ENCODE measurements around the gene PEG3.

PEG3 gene

DNA sequence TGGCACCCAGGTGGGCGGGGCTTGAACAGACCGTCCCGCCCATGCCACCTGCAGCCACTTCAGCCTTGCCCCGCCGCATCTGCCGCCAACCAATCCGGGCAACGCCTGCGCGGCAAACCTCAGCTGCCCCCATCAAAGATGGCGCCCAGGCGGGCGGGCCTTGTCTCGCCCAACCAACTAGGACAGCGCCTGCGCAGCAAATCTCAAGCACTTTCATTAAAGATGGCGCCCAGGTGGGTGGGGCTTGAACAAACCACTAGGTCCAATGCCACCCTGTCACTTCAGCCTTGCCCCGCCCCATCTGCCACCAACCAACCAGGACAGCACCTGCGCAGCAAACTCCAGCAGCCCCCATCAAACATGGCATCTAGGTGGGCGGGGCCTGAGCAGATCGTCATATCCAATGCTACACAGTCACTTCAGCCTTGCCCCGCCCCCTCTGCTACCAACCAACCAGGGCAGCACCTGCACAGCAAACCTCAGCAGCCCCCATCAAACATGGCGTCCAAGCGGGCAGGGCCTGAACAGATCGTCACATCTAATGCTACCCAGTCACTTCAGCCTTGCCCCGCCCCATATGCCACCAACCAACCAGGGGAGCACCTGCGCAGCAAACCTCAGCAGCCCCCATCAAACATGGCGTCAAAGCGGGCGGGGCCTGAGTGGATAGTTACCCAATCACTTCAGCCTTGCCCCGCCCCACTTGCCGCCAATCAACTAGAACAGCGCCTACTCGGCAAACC lies 1.4 kb downstream of the PEG3 start:
- peak; percentile 100 for DNase-seq

DNA sequence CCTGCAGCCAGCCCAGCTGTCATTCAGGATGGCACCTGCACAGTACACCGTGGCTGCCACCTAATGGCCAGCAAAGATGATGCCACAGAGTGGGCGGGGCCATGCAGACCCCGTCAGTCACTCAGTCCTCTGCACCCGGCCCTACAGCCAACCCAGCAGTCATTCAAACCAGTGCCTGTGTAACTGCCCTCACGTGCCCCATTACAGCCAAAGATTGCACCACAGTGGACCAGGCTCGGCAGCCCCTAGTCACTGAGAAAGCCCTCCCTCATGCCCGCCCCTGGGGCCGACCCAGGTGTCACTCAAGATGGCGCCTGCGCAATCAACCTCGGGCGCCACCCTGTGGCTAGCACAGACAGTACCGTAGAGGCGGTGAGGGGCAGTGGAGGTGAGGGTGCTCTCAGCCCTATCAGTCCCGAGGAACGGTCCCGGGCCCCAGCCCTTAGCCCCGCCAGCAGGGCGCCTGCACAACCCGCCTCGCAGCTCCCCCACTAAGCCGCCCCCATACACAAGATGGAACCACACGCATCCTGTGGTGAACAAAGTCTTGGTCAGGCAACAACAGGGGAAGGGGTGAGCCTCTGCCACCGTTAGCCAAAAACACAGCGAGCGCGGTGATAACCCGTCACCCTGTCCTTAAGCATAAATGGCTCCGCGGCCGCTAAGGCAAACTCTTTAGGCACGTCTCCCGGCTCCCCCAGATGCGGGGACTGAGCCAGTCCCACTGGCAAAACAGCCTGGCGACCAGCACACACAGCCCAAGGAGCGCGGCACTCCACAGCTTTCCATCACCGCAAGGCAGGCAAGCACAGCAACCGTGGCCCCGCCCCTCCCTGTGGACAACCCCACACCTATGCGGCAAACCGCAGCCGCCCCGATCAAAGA lies 2.3 kb downstream of the PEG3 start:
- DNase-seq = peak; percentile 97

DNA sequence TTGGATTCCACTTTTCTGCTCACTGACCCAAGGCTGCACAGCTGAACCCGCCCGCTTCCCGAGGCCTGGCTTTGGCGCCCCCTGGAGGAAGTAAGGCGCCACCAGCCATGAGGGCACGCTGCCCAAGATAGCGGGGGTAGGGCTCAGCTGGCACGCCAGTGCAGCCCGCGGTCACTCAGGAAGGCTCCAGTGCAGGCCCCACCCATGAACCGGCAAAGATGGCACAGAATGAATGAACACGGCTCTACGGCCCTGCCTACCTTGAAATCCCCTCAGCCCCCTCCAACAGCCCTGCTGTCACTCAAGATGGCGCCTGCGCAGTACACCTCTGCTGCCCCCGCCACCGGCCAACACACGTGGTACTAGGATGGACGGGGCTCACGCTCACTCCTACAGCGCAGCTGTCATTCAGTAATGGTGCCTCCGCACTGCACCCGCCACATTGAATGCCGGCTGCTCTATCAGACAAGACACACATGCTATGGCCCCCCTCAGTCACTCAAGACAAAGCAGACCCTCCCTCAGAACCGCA lies 3.0 kb downstream of the PEG3 start:
- peak; percentile 98 for DNase-seq

DNA sequence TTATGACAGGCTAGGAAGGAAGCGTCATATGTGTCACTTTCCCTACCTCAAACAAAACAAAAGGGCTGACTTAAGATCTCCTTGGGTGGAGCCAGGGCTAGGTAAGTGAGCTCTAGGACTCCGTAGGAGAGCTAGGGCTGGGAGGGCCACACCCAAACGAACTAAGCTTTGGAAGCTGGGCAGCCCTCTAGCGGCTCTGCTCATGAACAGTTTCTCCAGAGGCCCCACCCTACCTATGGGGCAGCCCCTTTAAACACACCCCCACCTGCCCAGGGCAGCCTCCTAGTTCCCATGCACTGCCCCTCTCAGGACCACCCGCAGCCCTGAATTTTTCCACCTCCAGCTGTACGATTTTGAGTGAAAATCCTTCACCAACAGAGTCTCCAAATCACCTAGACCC lies 3.5 kb downstream of the PEG3 start:
- DNase-seq = peak; percentile 61

DNA sequence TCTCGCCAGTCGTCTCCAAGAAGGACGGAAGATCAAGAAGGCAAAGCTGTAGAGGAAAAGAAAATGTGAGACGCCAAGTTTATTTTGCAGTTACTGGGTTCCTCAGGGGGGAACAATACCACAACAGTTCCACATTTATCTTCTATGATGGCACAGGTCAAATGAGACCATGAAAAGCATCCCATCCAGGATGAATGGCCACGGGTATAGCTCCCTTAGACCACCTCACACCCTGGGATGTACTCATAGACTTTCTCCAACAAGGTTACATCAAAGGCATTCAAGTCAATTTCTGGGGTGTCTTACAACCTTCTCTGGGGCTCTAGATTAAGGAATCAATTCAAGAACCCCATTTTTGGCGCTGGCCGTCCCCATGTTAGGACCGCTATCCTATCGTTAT lies 4.5 kb downstream of the PEG3 start:
- no peak for DNase-seq

DNA sequence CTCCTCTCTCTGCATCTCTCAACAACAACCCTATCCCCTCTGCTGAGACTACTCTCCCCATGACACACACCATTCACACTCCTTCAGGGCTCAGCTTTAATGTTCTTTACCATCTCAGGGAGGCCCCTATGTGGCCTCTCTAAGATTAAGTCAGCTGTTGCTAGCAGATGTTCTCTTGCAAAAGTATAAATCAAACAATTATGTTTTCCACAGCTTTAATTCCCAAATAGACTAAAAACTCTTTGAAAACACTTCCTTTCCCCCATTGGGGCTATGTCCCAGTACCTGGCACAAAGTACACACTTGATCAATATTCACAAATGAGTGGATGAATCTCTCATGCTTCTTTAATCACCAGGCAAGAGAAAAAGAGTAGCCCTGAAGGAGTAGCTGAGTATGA lies 5.1 kb downstream of the PEG3 start:
- DNase-seq = no peak

DNA sequence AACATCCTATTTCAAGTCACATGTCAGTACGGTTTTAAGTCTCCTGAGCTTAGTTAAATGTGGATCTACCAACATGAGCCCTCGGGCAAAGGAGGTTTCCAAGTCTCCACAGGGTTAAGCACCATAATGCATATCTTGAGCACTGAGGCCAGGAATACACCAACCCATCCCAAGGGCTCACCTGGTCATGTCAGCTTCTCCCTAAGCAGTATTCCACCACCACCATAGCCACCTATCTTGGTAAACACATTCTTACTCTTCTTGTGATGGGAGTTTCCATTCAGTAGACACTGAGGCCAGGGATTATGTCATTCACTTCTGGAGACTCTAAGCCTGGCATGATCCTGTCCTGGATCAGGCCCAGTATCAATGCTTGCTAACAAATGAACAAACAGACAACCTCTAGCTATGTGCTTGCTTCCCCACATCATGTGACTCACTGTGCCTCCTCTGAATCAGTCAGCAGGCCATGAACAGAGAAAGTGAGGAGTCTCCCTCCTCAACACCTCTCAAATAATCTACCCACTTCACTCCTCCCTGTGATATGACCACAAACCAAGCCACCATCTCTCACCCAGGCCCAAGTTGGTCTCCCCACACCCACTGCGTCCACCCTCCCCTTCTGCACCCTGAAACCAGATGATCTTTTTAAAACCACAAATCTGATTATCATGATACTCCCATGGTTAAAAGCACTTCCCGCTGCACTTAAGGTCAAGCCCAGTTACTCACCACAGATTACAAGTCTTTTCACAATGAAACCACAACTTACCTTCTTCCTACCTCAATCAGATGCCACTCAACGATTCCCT lies 5.8 kb downstream of the PEG3 start:
- no peak for DNase-seq

DNA sequence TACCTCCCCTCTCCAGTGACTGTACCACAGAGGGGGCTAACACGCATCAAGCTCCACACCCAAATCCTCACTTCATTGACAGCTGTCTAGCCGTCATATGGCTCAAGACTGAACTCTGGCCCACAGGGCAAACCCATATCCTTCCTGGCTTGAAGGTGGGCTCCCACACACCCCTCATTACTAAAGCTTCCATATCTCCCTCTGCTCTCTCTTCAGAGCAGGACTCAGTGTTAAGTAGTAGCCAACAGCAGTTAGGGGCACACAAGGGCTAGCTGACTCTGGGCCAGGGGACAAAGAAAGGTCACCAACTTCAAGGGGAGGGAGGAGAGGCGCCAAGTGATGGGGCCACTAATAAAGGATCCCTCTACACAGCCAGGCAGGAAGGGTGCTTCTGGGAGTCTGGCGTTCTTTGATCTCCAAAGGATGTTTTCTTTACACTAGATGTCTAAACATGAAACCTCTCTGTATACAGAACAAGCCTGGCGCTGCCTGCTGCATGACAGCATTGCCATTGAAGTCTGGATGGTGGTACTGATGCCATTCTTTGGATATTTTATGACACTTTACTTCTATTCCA lies 8.1 kb downstream of the PEG3 start:
- DNase-seq = no peak

DNA sequence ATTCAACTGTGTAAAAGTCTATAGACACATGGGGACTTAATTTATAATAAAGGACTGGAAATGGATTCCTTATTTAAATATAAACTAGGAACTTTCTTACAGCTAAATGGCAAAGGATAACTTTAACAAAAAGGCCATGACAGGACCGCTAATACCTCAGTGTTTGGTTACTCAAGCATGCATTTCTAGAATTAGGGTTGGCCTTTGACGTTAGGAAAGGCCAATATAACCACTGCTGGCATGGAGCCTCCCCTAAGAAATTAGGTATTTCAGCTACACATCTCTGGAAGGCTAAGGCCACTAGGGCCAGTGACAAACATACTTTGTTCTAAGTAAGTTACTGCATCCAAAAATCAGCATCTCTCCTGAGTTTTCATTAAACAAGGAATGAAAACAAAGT lies 9.3 kb downstream of the PEG3 start:
- no peak for DNase-seq

DNA sequence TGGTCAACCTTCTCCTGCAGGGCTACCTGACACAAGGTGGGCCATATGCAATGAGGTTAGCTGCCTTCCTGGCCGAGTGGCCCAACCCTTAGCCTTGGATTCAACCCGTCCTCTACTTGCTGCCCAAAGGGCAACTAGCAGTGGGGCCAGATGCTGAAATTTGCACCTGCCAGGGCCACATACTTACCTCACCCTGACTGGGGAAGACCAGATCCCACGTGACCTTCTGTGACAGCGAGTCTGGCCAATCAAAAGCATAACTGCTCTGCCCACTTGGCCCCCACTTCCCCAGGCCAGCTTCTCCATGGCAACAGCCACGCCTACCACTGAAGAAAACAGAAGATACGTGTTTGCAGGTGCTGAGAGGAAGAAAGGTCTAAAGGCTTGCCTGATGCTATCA lies 10.9 kb downstream of the PEG3 start:
- DNase-seq = peak; percentile 55

DNA sequence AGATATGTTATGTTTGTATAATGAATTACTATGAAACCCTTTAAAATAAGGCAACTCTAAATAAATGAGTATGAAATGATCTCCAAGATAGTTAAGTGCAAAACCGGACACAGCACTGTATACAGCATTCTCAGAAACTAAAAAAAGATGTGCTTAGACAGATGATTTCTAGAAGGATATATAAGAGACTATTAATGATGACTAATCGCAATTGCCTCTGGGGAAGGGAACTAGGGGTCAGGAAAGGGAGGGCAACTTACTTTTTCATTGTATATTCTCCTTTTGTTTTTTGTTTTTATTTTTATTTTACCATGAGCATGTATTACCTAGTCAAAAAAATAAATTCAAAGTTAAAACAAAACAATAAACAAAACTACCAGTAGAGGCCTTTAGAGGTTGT lies 12.8 kb downstream of the PEG3 start:
- no peak for DNase-seq

DNA sequence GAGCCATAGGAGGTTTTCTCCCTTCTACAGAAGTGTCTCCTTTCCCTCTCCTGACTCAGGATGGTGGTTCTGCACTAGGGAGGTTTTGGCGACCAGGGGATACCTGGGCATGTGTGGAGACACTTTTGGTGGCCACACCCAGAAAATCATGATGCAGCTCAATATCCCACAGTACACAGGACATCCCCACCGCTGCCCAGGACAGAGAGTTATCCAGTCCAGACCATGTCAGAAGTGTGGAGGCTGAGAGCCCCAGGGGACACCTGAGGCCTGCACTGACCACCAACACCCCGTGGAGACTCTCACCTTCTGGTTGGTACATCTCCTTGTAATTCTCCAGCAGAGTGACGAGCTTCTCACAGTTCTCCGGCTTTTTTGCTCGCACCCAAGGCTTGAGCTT lies 16.6 kb downstream of the PEG3 start:
- DNase-seq = no peak

DNA sequence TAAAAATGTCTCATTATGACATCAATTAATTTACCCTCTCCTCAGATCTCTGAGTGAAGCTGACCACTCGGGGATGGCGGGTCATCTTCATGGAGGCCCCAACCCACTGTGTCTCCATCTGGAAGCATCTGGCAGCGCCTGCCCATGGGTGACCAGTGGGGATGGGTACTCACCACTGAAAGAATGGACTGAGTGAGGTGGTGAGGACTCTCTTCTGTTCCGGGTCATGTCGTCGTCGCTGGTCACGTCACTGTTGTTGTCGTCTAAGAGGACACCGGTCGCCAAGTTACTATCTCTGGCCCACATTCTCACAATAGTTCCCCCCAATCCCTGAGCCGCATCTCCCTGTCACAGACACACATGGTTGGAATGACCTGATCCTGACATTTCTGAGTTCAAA lies 17.1 kb downstream of the PEG3 start:
- no peak for DNase-seq

DNA sequence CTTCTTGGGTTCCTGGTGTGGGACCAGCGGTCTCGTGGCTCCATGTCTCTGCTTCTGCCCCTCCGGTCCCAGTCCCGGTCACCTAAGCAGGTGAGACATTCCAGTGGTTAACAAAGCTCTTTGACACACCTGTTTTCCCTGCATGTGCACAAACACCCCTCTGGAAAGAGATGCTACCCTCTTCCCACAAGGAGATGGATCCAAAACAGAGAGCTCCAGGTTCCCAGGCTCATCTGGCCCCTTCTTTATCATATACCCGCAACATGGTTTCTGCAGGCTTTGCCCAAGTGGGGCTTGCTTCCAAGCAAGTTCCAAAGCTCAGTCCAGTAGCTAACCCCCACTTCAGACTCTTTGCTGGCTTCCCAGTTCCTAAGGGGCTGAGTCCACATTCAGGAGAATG lies 17.8 kb downstream of the PEG3 start:
- no peak for DNase-seq

DNA sequence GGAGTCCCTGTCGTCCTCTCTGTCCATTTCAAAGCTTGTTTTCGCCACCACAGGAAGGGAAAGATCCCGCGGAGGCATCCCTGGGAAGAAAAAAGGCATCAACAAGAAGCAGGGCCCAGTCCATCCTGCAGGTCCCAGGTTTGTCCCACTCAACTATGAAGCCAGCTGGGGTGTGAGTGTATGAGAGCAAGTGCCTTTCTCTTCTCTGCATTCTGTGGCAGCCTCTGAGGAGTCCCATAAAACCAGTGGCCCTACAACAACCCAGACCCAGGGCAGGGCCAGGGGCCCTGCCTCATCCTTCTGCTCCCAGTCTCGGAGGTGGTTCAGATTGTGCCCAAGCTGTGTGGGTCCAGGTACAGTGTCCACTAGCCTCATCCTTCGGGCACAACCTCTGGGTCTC lies 18.9 kb downstream of the PEG3 start:
- no peak for DNase-seq

DNA sequence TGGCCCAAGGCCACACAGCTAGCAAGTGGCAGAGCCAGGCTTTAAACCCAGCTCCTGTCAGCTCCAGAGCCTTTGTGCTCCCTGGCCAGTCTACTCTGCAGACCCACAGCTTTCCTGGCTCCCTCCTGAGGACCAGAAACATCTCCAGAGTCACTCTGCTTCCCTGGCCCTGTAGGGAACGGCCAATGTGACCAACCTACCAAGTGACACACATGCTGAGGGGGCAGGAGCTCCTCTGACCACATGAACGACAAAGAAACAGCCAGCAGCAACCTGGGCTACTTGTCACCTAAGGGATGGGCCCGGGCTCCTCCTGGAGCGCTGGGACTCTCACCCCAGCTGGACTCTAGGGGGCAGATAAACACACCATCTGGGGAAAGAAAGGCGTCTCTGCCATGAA lies 19.3 kb downstream of the PEG3 start:
- no peak for DNase-seq

DNA sequence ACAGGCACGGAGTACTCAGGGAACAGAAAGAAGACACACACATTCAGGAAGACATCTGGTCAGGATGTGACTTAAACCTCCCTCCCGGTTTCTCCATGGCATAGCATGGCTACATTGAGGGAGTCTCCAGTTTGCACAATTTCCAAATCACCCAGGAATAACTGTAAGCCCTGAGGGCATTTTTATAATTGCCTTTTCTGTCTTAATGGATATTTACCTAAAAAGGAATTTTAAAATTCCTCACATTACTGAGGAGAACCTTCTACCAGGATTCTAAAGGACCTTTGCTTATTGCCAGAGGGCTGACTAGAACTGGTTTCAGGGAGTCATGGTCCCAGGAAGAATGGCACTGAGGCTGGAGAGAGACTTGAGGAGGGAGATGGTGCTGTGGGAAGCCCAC lies 21.4 kb downstream of the PEG3 start:
- DNase-seq = no peak

DNA sequence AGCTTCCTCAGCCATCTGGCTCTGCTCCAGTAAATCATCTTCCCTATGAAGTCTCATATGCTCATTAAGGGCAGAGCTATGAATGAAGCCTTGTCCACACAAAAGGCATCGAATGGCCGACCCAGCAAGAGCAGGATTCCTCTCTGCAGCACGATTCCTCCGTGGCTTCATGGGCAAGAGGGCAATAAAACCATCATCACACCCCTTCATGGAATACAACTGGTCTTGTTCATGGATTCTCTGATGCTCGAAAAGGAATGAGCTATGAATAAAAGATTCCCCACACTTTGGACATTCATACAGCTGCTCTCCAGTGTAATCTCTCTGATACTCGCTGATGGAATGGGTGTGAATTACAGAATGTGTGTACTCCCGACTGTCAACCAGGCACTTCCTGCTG lies 25.9 kb downstream of the PEG3 start:
- no peak for DNase-seq

DNA sequence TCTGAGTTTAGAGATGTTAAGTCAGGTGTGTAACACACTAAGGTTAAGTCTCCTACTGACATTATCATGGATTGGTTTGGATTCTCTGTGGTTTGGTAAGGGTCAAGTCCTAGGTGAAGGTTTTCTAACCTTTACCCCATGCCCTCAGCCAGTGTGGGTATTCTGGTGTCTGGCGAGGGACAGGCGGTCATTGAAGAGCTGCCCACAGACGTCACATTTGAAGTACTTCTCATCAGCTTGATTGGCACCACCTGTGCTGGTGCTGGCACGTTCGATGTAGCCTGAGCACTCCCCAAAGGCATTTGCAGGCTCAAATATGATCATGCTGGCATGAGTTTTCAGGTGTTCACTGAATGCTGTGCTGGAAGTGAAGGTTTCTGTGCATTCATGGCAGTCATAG lies 27.0 kb downstream of the PEG3 start:
- DNase-seq = no peak

DNA sequence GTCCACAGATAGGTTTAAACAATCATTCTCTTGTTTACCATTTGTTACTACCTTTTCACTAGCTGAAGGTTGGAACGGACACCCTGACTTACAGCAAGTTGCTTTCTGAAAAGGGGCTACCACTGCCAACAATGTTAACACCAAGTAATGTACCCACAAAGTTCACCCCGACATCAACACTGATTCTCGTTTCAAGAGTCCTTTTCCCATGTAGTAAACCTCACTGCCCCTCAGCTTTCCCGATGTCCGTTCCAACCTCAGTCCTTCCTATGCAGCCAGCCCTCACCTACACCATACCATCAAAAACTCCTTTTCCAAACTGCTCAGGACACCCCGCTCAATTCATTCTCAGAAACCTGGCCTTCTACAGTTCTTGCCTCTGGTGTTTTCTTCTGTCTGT lies 29.0 kb downstream of the PEG3 start:
- no peak for DNase-seq

DNA sequence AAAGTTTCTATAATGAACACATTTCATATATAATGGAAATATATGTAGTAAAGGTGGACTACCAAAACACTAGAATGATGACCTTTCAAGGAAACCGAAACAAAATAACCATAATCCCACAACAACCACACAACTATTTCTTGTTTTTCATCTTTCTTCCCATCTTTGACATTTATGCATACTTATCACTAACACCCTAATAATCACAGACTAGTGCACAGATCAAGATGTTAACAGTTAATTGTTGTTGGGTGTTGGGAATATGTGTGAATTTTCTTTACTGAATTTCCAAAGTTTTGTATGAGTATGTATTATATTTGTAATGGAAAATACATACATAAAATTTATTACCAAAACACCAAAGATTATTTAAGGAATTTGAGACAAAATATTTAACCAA lies 30.3 kb downstream of the PEG3 start:
- DNase-seq = no peak

DNA sequence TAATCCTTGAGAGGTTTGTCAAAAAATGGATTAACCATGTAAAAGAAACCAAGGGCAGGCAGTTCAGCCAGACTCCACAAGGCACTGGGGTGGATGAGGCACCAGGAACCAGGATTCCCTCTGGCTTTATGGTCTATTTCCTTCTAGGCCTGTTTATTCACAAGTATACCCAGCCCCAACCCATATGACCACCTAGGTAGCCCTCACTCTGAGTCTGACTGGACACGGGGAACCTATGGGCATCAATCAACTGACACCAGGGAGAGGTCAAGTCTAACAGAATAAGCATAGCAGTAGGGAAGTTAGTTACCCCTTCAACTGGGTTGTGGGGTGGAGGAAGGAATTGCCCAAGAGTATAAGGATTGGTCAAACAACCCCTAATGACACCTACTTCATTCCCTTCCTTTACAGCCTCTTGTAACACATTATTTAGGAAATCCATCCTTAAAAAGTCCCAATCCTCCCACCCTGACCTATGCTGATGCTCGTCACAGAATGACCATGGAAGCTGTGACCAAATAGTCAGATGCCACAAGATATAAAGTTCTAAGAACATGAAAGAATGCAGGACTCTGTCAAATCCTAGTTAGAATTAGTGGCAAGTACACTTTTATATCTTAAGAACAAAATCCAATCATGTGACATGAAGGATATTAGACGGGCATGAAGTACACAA lies 31.7 kb downstream of the PEG3 start:
- no peak for DNase-seq
